Trophoblast cell (in vitro differentiated cells and primary cell): ENCODE measurements around the gene BRIX1.

Experiments
- DNase-seq, 2 donors: peaks; one replicate each; pipeline ENCODE4 v3.0.0-alpha.2; 2016
- H2AFZ ChIP-seq: 2 replicates; pipeline ENCODE4 v1.6.1; 2013; ENCODE audit warnings: low read length, moderate library complexity, mild to moderate bottlenecking; ENCODE audit not compliant: insufficient read depth, poor library complexity
- H2AK5ac ChIP-seq: 2 replicates; pipeline ENCODE4 v1.6.1; 2013; ENCODE audit warnings: mild to moderate bottlenecking, low read length
- H2BK120ac ChIP-seq: 2 replicates; pipeline ENCODE4 v1.6.1; 2013; ENCODE audit warnings: low read length, mild to moderate bottlenecking, moderate library complexity; ENCODE audit not compliant: insufficient read depth, poor library complexity
- H2BK12ac ChIP-seq: 2 replicates; pipeline ENCODE4 v1.6.1; 2013; ENCODE audit warnings: mild to moderate bottlenecking, low read length, moderate library complexity
- H2BK5ac ChIP-seq: 2 replicates; pipeline ENCODE4 v1.6.1; 2013; ENCODE audit warnings: low read length, low read depth, moderate library complexity, mild to moderate bottlenecking; ENCODE audit not compliant: poor library complexity
- H3K14ac ChIP-seq: 2 replicates; pipeline ENCODE4 v1.6.1; 2013; ENCODE audit warnings: mild to moderate bottlenecking, low read length
- H3K18ac ChIP-seq: 2 replicates; pipeline ENCODE4 v1.6.1; 2013; ENCODE audit warnings: mild to moderate bottlenecking, low read length
- H3K23ac ChIP-seq: 2 replicates; pipeline ENCODE4 v1.6.1; 2013; ENCODE audit warnings: low read length
- H3K27ac ChIP-seq: 2 replicates; pipeline ENCODE4 v1.5.1; 2013; ENCODE audit warnings: low read depth, mild to moderate bottlenecking, inconsistent platforms, low read length, moderate library complexity
- H3K27me3 ChIP-seq: 2 replicates; pipeline ENCODE4 v1.6.1; 2013; ENCODE audit warnings: inconsistent platforms, mild to moderate bottlenecking, low read length, moderate library complexity; ENCODE audit not compliant: insufficient read depth
- H3K36me3 ChIP-seq, 2 experiments: 1 replicate in 1 of 2; 2 replicates in 1 of 2; pipeline ENCODE4 v1.6.1; 2013; ENCODE audit warnings: low read length in 2 of 2, mild to moderate bottlenecking in 2 of 2, moderate library complexity in 1 of 2; ENCODE audit not compliant: insufficient read depth in 2 of 2, control insufficient read depth in 1 of 2
- H3K4ac ChIP-seq: 2 replicates; pipeline ENCODE4 v1.6.1; 2013; ENCODE audit warnings: low read depth, mild to moderate bottlenecking, low read length, moderate library complexity
- H3K4me1 ChIP-seq, 2 experiments: 1 replicate in 1 of 2; 2 replicates in 1 of 2; pipeline ENCODE4 v1.6.1; 2013; ENCODE audit warnings: low read length in 2 of 2, mild to moderate bottlenecking in 2 of 2, moderate library complexity in 1 of 2; ENCODE audit not compliant: insufficient read depth in 2 of 2, control insufficient read depth in 1 of 2
- H3K4me2 ChIP-seq: 2 replicates; pipeline ENCODE4 v1.6.1; 2013; ENCODE audit warnings: inconsistent platforms, mild to moderate bottlenecking, low read length, moderate library complexity
- H3K4me3 ChIP-seq: 2 replicates; pipeline ENCODE4 v1.5.1; 2013; ENCODE audit warnings: mild to moderate bottlenecking, low read depth, low read length, inconsistent platforms
- H3K79me1 ChIP-seq: one replicate; pipeline ENCODE4 v1.6.1; 2013; ENCODE audit warnings: low read length
- H3K79me2 ChIP-seq: 2 replicates; pipeline ENCODE4 v1.6.1; 2013; ENCODE audit warnings: low read length, mild to moderate bottlenecking; ENCODE audit not compliant: control insufficient read depth, insufficient read depth, poor library complexity
- H3K9ac ChIP-seq: 2 replicates; pipeline ENCODE4 v1.6.1; 2013; ENCODE audit warnings: mild to moderate bottlenecking, low read length
- H3K9me3 ChIP-seq: 2 replicates; pipeline ENCODE4 v1.6.1; 2013; ENCODE audit warnings: low read depth, mild to moderate bottlenecking, control low read depth, inconsistent platforms, low read length; ENCODE audit not compliant: insufficient read depth
- H4K12ac ChIP-seq: 2 replicates; pipeline ENCODE4 v1.6.1; 2013; ENCODE audit warnings: low read depth, mild to moderate bottlenecking, low read length, moderate library complexity
- H4K8ac ChIP-seq: 2 replicates; pipeline ENCODE4 v1.6.1; 2013; ENCODE audit warnings: low read depth, mild to moderate bottlenecking, low read length, moderate library complexity
- H4K91ac ChIP-seq: one replicate; pipeline ENCODE4 v1.6.1; 2013; ENCODE audit warnings: low read depth, mild to moderate bottlenecking, low read length, moderate library complexity
- WGBS: extraction: QIAGEN DNeasy Blood & Tissue Kit; methylation state at CpG from one replicate; pipeline ENCODE4 v1.1.7; 2013; ENCODE audit warnings: missing lambda C conversion rate; ENCODE audit not compliant: insufficient read length, insufficient coverage; ENCODE audit errors: extremely low coverage; 5-methylcytosine and 5-hydroxymethylcytosine counted together

BRIX1 gene

DNA sequence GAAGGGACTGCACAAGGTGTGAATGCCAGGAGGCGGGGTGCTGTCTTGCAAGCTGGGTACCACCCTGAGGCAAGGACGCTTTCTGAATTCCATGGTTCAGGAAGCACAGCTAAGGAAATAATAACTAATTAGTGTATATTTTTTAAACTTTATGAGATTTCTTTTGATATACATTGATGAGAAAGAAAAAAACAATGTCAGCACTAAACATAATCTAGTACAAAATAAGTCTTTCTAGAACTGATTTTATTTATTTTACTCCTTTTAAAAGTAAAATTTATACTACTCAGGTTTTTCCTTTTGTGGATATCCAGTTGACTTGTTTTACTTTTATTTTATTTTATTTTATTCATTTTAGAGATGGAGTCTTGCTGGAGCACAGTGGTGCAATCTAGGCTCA lies 17.4 kb downstream of the BRIX1 start:
- Histone ChIP-seq H3K79me1 (peaks cover 5% of the 10 kb centered on the region), H3K4ac (no peak overlapping the region), H3K4me3 (no peak overlapping the region), H4K91ac (no peak overlapping the region), H3K4me2 (no peak overlapping the region), H3K79me2 (peaks cover 10% of the 10 kb centered on the region), H2AK5ac (no peak overlapping the region), H3K23ac (no peak overlapping the region), H2BK12ac (no peak overlapping the region), H3K9me3 (no peaks in the 10 kb centered on the region), H4K8ac (no peak overlapping the region), H2AFZ (no peak overlapping the region), H3K36me3 (peaks cover 14 to 21% of the 10 kb centered on the region in 2 experiments), H2BK5ac (no peak overlapping the region), H3K14ac (no peak overlapping the region), H3K18ac (no peak overlapping the region), H3K27ac (no peak overlapping the region), H2BK120ac (no peak overlapping the region), H4K12ac (no peak overlapping the region), H3K27me3 (no peaks in the 10 kb centered on the region), H3K4me1 (peaks cover 3 to 5% of the 10 kb centered on the region in 2 experiments), H3K9ac (no peak overlapping the region)
- no peak for DNase-seq
- WGBS = no CpG with 5 or more reads among the region's 2 CpGs

DNA sequence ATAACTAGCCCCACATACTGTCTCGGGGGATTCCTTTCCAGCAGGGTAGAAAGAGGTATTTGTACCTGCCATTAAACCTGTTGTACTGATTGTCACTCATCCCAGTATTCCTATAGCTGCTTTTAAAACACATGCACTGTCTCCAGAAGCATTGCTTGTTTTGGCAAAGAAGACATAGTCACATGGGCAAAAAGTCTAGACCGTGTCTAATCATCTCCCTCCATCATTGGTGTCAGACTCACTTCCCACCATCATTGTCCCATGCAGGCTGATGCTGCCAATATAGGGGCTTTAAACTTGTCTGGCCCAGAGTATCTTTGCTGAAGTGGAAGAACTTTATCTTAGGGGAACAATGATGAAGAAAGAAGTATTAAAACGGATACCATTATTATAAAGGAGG lies 26.4 kb downstream of the BRIX1 start:
- H2AFZ ChIP-seq = no peak overlapping the region
- H2BK5ac ChIP-seq = no peak overlapping the region
- H3K9me3 ChIP-seq = no peaks in the 10 kb centered on the region
- peaks cover 18 to 37% of the 10 kb centered on the region in 2 experiments for H3K36me3 ChIP-seq
- no peak overlapping the region for H3K4me2 ChIP-seq
- no peaks in the 10 kb centered on the region for H3K79me2 ChIP-seq
- DNase-seq = no peak
- H4K12ac ChIP-seq = no peak overlapping the region
- no peak overlapping the region for H2BK12ac ChIP-seq
- H2AK5ac ChIP-seq = no peak overlapping the region
- H3K4me3 ChIP-seq = no peak overlapping the region
- no peak overlapping the region for H3K18ac ChIP-seq
- H3K27me3 ChIP-seq = no peaks in the 10 kb centered on the region
- H3K9ac ChIP-seq = no peak overlapping the region
- H3K27ac ChIP-seq = no peak overlapping the region
- no peak overlapping the region for H4K8ac ChIP-seq
- no peak overlapping the region for H4K91ac ChIP-seq
- no CpG with 5 or more reads among the region's 3 CpGs for WGBS
- no peaks in the 10 kb centered on the region for H3K4me1 ChIP-seq
- H3K4ac ChIP-seq = no peak overlapping the region
- no peaks in the 10 kb centered on the region for H3K79me1 ChIP-seq
- H2BK120ac ChIP-seq = no peak overlapping the region
- no peak overlapping the region for H3K14ac ChIP-seq
- H3K23ac ChIP-seq = no peak overlapping the region

DNA sequence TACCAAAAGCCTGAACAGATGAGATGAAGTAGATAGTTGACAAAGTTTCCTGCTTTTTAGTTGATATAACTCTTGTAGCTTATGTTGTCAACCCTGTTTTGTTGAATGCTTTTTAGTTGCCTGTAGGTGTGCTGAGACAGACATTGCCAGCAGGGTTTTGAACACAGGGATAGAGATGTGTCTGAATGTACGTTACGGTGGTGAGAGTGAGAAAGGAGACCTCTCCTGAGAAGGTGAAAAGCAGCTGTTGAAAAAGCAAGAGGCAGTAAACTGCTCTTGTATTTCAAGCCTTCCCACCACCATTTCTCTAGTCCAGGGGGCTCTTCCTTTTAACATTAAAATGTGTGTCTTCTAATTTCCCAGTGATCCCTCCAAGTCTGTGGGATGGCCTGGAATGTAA lies 28.5 kb downstream of the BRIX1 start:
- H3K4me2 ChIP-seq = no peak overlapping the region
- no peak overlapping the region for H2BK120ac ChIP-seq
- H3K14ac ChIP-seq = no peak overlapping the region
- H2BK5ac ChIP-seq = no peak overlapping the region
- no peak overlapping the region for H2AK5ac ChIP-seq
- H2BK12ac ChIP-seq = no peak overlapping the region
- H3K27ac ChIP-seq = no peak overlapping the region
- H4K8ac ChIP-seq = no peak overlapping the region
- DNase-seq = no peak
- H3K4me1 ChIP-seq = no peaks in the 10 kb centered on the region
- no peaks in the 10 kb centered on the region for H3K27me3 ChIP-seq
- no CpG with 5 or more reads among the region's 2 CpGs for WGBS
- no peak overlapping the region for H3K18ac ChIP-seq
- H4K91ac ChIP-seq = no peak overlapping the region
- H2AFZ ChIP-seq = no peak overlapping the region
- no peaks in the 10 kb centered on the region for H3K79me2 ChIP-seq
- H4K12ac ChIP-seq = no peak overlapping the region
- H3K23ac ChIP-seq = no peak overlapping the region
- H3K79me1 ChIP-seq = no peaks in the 10 kb centered on the region
- H3K4ac ChIP-seq = no peak overlapping the region
- no peaks in the 10 kb centered on the region for H3K9me3 ChIP-seq
- H3K36me3 ChIP-seq = peaks cover 13 to 28% of the 10 kb centered on the region in 2 experiments
- no peak overlapping the region for H3K9ac ChIP-seq
- no peak overlapping the region for H3K4me3 ChIP-seq

DNA sequence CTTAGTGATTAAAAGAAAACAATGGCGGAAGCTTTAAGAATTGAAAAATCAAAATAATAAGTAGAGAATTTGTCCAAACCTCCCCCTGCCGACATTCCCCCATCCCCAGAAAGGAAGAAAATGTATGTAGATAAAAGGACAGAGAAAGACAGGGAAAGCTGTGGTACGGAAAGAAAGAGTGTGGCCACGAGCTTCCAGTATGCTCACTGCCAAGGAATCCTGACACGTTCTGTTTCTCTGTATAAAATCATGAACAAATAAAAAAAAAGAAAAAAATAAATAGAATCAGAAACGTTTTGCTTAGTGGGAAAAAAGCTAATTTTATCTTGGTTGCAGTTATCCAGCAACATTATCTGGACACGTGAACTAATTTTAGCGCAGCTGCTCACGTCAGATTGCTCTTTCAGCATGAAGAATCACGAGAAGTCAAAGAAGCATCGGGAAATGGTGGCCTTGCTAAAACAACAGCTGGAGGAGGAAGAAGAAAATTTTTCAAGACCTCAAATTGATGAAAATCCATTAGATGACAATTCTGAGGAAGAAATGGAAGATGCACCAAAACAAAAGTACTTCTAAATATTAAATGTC lies 29.0 kb downstream of the BRIX1 start:
- no peak overlapping the region for H3K27ac ChIP-seq
- WGBS = no CpG with 5 or more reads among the region's 11 CpGs
- no peak overlapping the region for H3K14ac ChIP-seq
- H3K27me3 ChIP-seq = no peaks in the 10 kb centered on the region
- H2BK5ac ChIP-seq = no peak overlapping the region
- DNase-seq = no peak
- no peak overlapping the region for H4K91ac ChIP-seq
- no peak overlapping the region for H3K4me3 ChIP-seq
- no peak overlapping the region for H4K12ac ChIP-seq
- no peaks in the 10 kb centered on the region for H3K4me1 ChIP-seq
- no peak overlapping the region for H2BK12ac ChIP-seq
- H3K79me1 ChIP-seq = no peaks in the 10 kb centered on the region
- H3K4ac ChIP-seq = no peak overlapping the region
- no peak overlapping the region for H2BK120ac ChIP-seq
- no peak overlapping the region for H3K4me2 ChIP-seq
- H3K36me3 ChIP-seq = peaks cover 13 to 30% of the 10 kb centered on the region in 2 experiments
- no peaks in the 10 kb centered on the region for H3K79me2 ChIP-seq
- H3K23ac ChIP-seq = no peak overlapping the region
- H3K9ac ChIP-seq = no peak overlapping the region
- H4K8ac ChIP-seq = no peak overlapping the region
- no peak overlapping the region for H3K18ac ChIP-seq
- no peaks in the 10 kb centered on the region for H3K9me3 ChIP-seq
- H2AK5ac ChIP-seq = no peak overlapping the region
- H2AFZ ChIP-seq = no peak overlapping the region
